GM06990 (cell line): ENCODE measurements around the gene ARHGAP26.

Experiments used
- DNase-seq: peaks from one replicate; pipeline ENCODE4 v3.0.0-alpha.2; 2011; ENCODE audit not compliant: insufficient read length; ENCODE audit errors: extremely low read depth
- H3K27me3 ChIP-seq: replicated peaks from 2 replicates; pipeline ENCODE4 v1.6.0; 2011; ENCODE audit warnings: low read length; ENCODE audit not compliant: control insufficient read depth, insufficient read depth
- H3K36me3 ChIP-seq: 2 replicates; pipeline ENCODE4 v1.5.1; 2011; ENCODE audit warnings: low read length; ENCODE audit not compliant: control insufficient read depth, insufficient read depth
- H3K4me3 ChIP-seq: replicated peaks from 2 replicates; pipeline ENCODE4 v1.5.1; 2011; ENCODE audit warnings: low read depth, mild to moderate bottlenecking, control low read depth, low read length
- CTCF ChIP-seq: IDR thresholded peaks from 2 replicates; pipeline ENCODE4 v1.5.1; 2011; ENCODE audit warnings: low read length, control low read depth, mild to moderate bottlenecking, inconsistent platforms; ENCODE audit not compliant: insufficient read depth, poor library complexity, severe bottlenecking

Gene ARHGAP26

DNA sequence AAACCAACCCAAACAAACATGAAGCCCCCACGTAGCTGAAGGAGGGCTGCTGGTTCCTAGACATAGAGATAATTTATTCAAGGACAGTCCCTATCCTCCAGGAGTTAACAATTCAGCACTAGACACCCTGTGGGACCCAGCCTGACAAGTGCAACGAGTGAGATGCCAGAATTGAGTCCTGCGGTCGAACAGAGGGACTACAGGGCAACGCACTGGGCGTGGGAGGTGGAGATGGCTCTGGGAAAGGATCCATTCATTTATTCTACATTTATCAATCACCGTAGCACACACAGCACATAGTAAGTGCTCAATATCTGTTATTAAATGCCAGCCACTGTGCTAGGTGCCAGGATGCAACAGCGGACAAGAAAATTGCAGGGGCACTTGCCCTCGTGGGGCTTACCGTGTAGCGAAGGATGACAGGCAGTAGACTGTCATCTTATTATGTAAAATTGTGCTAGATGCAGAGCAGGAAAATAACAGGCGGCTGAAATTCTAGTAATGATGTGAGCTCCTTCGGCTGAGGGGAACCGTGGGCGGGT is 855 bp upstream of the ARHGAP26 start:
- TF ChIP-seq CTCF, result no peak
- H3K4me3 ChIP-seq, result peak overlapping the region; percentile 87
- no peaks in the 10 kb centered on the region for H3K27me3 ChIP-seq
- H3K36me3 ChIP-seq, result no peaks in the 10 kb centered on the region
- DNase-seq, result no peak

GRCh38 chr5:142770650-142771609 is 753 bp downstream of the ARHGAP26 start:
- peak; percentile 10 for TF ChIP-seq CTCF
- Histone ChIP-seq H3K36me3 (no peaks in the 10 kb centered on the region), H3K4me3 (peak overlapping the region; percentile 87), H3K27me3 (no peaks in the 10 kb centered on the region)
- peak; percentile 46 for DNase-seq

GRCh38 chr5:142771666-142772065 is 1.5 kb downstream of the ARHGAP26 start:
- TF ChIP-seq CTCF, result no peak
- H3K36me3 ChIP-seq, result no peaks in the 10 kb centered on the region
- no peak for DNase-seq
- no peak overlapping the region; the same call in 1 of the 2 replicates for H3K4me3 ChIP-seq
- no peaks in the 10 kb centered on the region for H3K27me3 ChIP-seq

- DNase-seq, result no peak
- no peaks in the 10 kb centered on the region for H3K27me3 ChIP-seq
- no peak overlapping the region for H3K4me3 ChIP-seq
These were observed 2.5 kb downstream of the ARHGAP26 start for GRCh38 chr5:142772446-142773293.

DNA sequence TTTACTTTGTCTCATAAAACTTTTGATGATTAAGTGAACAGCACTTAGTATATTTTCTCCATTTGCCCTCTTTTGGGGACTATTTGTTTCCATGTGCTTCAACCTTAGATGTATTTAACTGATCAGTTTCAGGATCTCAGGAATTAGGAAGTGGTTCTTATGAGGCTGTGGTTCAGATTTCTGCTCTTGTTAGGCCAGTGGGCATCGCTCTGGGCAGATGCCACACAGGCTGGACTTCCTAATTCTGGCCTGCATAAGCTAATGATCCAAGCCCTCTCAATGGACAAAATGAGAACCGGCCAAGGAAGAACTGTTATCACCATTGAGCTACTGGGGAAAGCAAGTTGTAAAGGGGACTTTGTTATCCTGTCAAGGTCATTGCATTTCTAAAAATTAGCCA is 6.9 kb downstream of the ARHGAP26 start:
- Histone ChIP-seq H3K36me3 (no peaks in the 10 kb centered on the region), H3K27me3 (no peaks in the 10 kb centered on the region), H3K4me3 (no peak overlapping the region)
- TF ChIP-seq CTCF, result no peak
- DNase-seq, result no peak

More at GRCh38 chr5:142772446-142773293, 2.5 kb downstream of the ARHGAP26 start:
- TF ChIP-seq CTCF, result no peak
- H3K36me3 ChIP-seq, result no peaks in the 10 kb centered on the region
